Adrenal gland (tissue), 5 donors: ENCODE data around the gene RRAGD.

Experiments
- CTCF ChIP-seq, 6 experiments: fragments of 450-650 bp in 4 of 6; fragments of 200-600 bp in 2 of 6; sonication (generic) in 1 of 6; IDR thresholded peaks; 1 replicate in 5 of 6; 2 replicates in 1 of 6; pipeline versions ENCODE4 v1.5.1 to v1.8.0; 2016 to 2021; ENCODE audit warnings: antibody characterized with exemption in 6 of 6, mild to moderate bottlenecking in 2 of 6, moderate library complexity in 1 of 6
- POLR2A ChIP-seq, 2 donors: fragments of 450-650 bp; IDR thresholded peaks; one replicate each; pipeline ENCODE4 v1.6.1; 2017; ENCODE audit warnings: antibody characterized with exemption in 2 of 2, mild to moderate bottlenecking in 2 of 2, moderate library complexity in 1 of 2
- donor health status: DM: no; HTN: no; CAD: no.

GRCh38 chr6:89321131-89321970 is 90.7 kb downstream of the RRAGD start:
- TF ChIP-seq POLR2A (IDR thresholded peaks at IDR 0.05) (no peak), CTCF (IDR thresholded peaks at IDR 0.05) (no peak)
